ENCODE data around the gene SNX25.
"Not testable (repeated sequence)": the region's sequence is repeated elsewhere in the genome, so short reads cannot be mapped to it uniquely, and the experiment has no call there.

SNX25 gene

GRCh38 chr4:185248393-185249039, 39.1 kb downstream of the SNX25 start:
- H3K4me3 ChIP-seq (ENCODE audit: low read depth, low read length) = no peak overlapping the region
- no peak for DNase-seq (ENCODE audit: low read depth)
- no peak for TF ChIP-seq CTCF (IDR thresholded peaks at IDR 0.05; ENCODE audit: low read depth, low read length, missing control alignments)

GRCh38 chr4:185249105-185249504, 39.7 kb downstream of the SNX25 start:
- DNase-seq (ENCODE audit: low read depth) = no peak
- no peak overlapping the region for H3K4me3 ChIP-seq (ENCODE audit: low read depth, low read length)
- no peak for TF ChIP-seq CTCF (IDR thresholded peaks at IDR 0.05; ENCODE audit: low read depth, low read length, missing control alignments)

- TF ChIP-seq CTCF (IDR thresholded peaks at IDR 0.05; ENCODE audit: low read depth, low read length, missing control alignments) = no peak
- H3K4me3 ChIP-seq (ENCODE audit: low read depth, low read length) = no peak overlapping the region
- DNase-seq (ENCODE audit: low read depth) = no peak
Observed at GRCh38 chr4:185254434-185254833, 45.0 kb downstream of the SNX25 start.

GRCh38 chr4:185255868-185256267, 46.5 kb downstream of the SNX25 start:
- TF ChIP-seq CTCF (IDR thresholded peaks at IDR 0.05; ENCODE audit: low read depth, low read length, missing control alignments) = no peak
- no peak for DNase-seq (ENCODE audit: low read depth)

GRCh38 chr4:185256446-185256845, 47.0 kb downstream of the SNX25 start:
- no peak for DNase-seq (ENCODE audit: low read depth)
- H3K4me3 ChIP-seq (ENCODE audit: low read depth, low read length) = no peak overlapping the region
- TF ChIP-seq CTCF (IDR thresholded peaks at IDR 0.05; ENCODE audit: low read depth, low read length, missing control alignments) = no peak

More at GRCh38 chr4:185255868-185256267, 46.5 kb downstream of the SNX25 start:
- H3K4me3 ChIP-seq (ENCODE audit: low read depth, low read length) = no peak overlapping the region

GRCh38 chr4:185257086-185257485, 47.7 kb downstream of the SNX25 start:
- no peak for DNase-seq (ENCODE audit: low read depth)
- TF ChIP-seq CTCF (IDR thresholded peaks at IDR 0.05; ENCODE audit: low read depth, low read length, missing control alignments) = no peak
- H3K4me3 ChIP-seq (ENCODE audit: low read depth, low read length) = no peak overlapping the region

GRCh38 chr4:185257694-185258093, 48.3 kb downstream of the SNX25 start:
- DNase-seq (ENCODE audit: low read depth) = no peak
- no peak overlapping the region for H3K4me3 ChIP-seq (ENCODE audit: low read depth, low read length)
- TF ChIP-seq CTCF (IDR thresholded peaks at IDR 0.05; ENCODE audit: low read depth, low read length, missing control alignments) = no peak

GRCh38 chr4:185258741-185259140, 49.3 kb downstream of the SNX25 start:
- H3K4me3 ChIP-seq (ENCODE audit: low read depth, low read length); DNase-seq (ENCODE audit: low read depth): not testable (repeated sequence)

Measured in GM12864 (cell line).